ENCODE results near the gene TNFRSF18.
"Not testable (repeated sequence)": the region's sequence is repeated elsewhere in the genome, so short reads cannot be mapped to it uniquely, and the experiment has no call there.

Gene TNFRSF18

GRCh38 chr1:1199961-1200875 lies 6.2 kb downstream of the TNFRSF18 start:
- in situ Hi-C loops (cut with MboI; ENCODE audit: low sequenced_read_pairs) = no loop called here

GRCh38 chr1:1199141-1199960 lies 7.0 kb downstream of the TNFRSF18 start:
- in situ Hi-C loops (cut with MboI; ENCODE audit: low sequenced_read_pairs) = no loop called here

GRCh38 chr1:1198423-1199140 lies 7.8 kb downstream of the TNFRSF18 start:
- in situ Hi-C loops (cut with MboI; ENCODE audit: low sequenced_read_pairs) = no loop called here

- in situ Hi-C loops (cut with MboI; ENCODE audit: low sequenced_read_pairs) = no loop called here
These were observed 8.6 kb downstream of the TNFRSF18 start for GRCh38 chr1:1197551-1198422.

GRCh38 chr1:1197188-1197500 lies 9.2 kb downstream of the TNFRSF18 start:
- in situ Hi-C loops (cut with MboI; ENCODE audit: low sequenced_read_pairs) = no loop called here

- in situ Hi-C loops (cut with MboI; ENCODE audit: low sequenced_read_pairs) = no loop called here
These were observed 9.8 kb downstream of the TNFRSF18 start for GRCh38 chr1:1196431-1197187.

- in situ Hi-C loops (cut with MboI; ENCODE audit: low sequenced_read_pairs) = not testable (repeated sequence)
These were observed 10.7 kb downstream of the TNFRSF18 start for GRCh38 chr1:1195726-1196125.

GRCh38 chr1:1194723-1195122 lies 11.7 kb downstream of the TNFRSF18 start:
- in situ Hi-C loops (cut with MboI; ENCODE audit: low sequenced_read_pairs) = no loop called here

- in situ Hi-C loops (cut with MboI; ENCODE audit: low sequenced_read_pairs) = no loop called here
These were observed 14.7 kb downstream of the TNFRSF18 start for GRCh38 chr1:1191734-1192133.

GRCh38 chr1:1189111-1189510 lies 17.3 kb downstream of the TNFRSF18 start:
- in situ Hi-C loops (cut with MboI; ENCODE audit: low sequenced_read_pairs) = no loop called here

- in situ Hi-C loops (cut with MboI; ENCODE audit: low sequenced_read_pairs) = no loop called here
These were observed 18.5 kb downstream of the TNFRSF18 start for GRCh38 chr1:1187938-1188337.

- in situ Hi-C loops (cut with MboI; ENCODE audit: low sequenced_read_pairs) = no loop called here
These were observed 21.2 kb downstream of the TNFRSF18 start for GRCh38 chr1:1185101-1185765.

GRCh38 chr1:1183833-1184775 lies 22.3 kb downstream of the TNFRSF18 start:
- in situ Hi-C loops (cut with MboI; ENCODE audit: low sequenced_read_pairs) = no loop called here

GRCh38 chr1:1183221-1183747 lies 23.1 kb downstream of the TNFRSF18 start:
- in situ Hi-C loops (cut with MboI; ENCODE audit: low sequenced_read_pairs) = no loop called here

- in situ Hi-C loops (cut with MboI; ENCODE audit: low sequenced_read_pairs) = no loop called here
These were observed 23.7 kb downstream of the TNFRSF18 start for GRCh38 chr1:1182491-1183220.

- in situ Hi-C loops (cut with MboI; ENCODE audit: low sequenced_read_pairs) = no loop called here
These were observed 24.4 kb downstream of the TNFRSF18 start for GRCh38 chr1:1181938-1182410.

Measured in HL-60/S4 treated with retinoic acid at 250 ng/mL for 4 days and 3 days (cell line).